ENCODE data around the gene UBE2K. TPM values are rescaled to one million over a fixed set of nuclear protein-coding genes. Genes with fewer than 3 reads are reported as not detected.

UBE2K gene
- 19.3 and 25.8 TPM in 2 replicates for total RNA-seq

GRCh38 chr4:39697740-39698423, at the start of gene UBE2K:
UBE2K (plus strand) TSS chr4:39698136; CDS start chr4:39698328, 192 bp downstream.

Small RNAs within 50 kb of the gene (small RNA-seq; reads per million reads assigned to genes)
- gene RF00019: not detected
- gene RN7SL558P: not detected

Other genes with a start within 250 kb of the UBE2K start
- 2,053 and 3,012 TPM in 2 replicates for gene RPL9, start 239.2 kb upstream of the UBE2K start, total RNA-seq
- 7.2 and 8.9 TPM in 2 replicates for gene LIAS, start 239.1 kb upstream of the UBE2K start, total RNA-seq
- gene UGDH, start 170.7 kb upstream of the UBE2K start, total RNA-seq: 53.9 and 62.6 TPM in 2 replicates
- 14.3 and 17.3 TPM in 2 replicates for gene SMIM14, start 59.3 kb upstream of the UBE2K start, total RNA-seq

Data from vein endothelial cell (primary cell).